H1 (cell line): ENCODE measurements around the gene CDT1. TPM values are rescaled to one million over a fixed set of nuclear protein-coding genes. Genes with fewer than 3 reads are reported as not detected.

Experiments used
- CTCF ChIA-PET: fragments of 300-600 bp; sonication (Branson Sonifier 250); formaldehyde crosslinking; loops from one replicate; lab custom pipeline; 2021; ENCODE audit not compliant: partially characterized antibody; lab: Charles Lee
- POLR2A ChIA-PET: fragments of 300-600 bp; sonication (Branson Sonifier 250); formaldehyde crosslinking; loops from one replicate; lab custom pipeline; 2021; ENCODE audit warnings: inconsistent platforms; ENCODE audit not compliant: partially characterized antibody; lab: Charles Lee
- DNase-seq, 2 experiments: peaks; one replicate each; pipeline versions ENCODE4 v3.0.0 to v3.0.0-alpha.2; 2010 to 2022; ENCODE audit warnings: low spot score in 2 of 2, low read depth in 1 of 2, mixed read lengths in 1 of 2
- FAIRE-seq: peaks from 2 replicates; lab custom pipeline; 2011; peaks lifted over from hg19 to GRCh38; lab: Jason Lieb, UNC
- H2AFZ ChIP-seq: 2 replicates; pipeline ENCODE4 v1.8.1; 2012; ENCODE audit warnings: low read length, inconsistent platforms
- H2AK5ac ChIP-seq: 2 replicates; pipeline ENCODE4 v1.6.1; 2013; ENCODE audit warnings: low read depth, low read length
- H2BK120ac ChIP-seq: replicated peaks from 2 replicates; pipeline ENCODE3; 2013; ENCODE audit warnings: low read depth, low read length, inconsistent platforms
- H2BK12ac ChIP-seq: 2 replicates; pipeline ENCODE4 v1.6.1; 2013; ENCODE audit warnings: low read depth, low read length
- H2BK15ac ChIP-seq: 2 replicates; pipeline ENCODE4 v1.6.1; 2013; ENCODE audit warnings: low read length
- H2BK20ac ChIP-seq: 2 replicates; pipeline ENCODE4 v1.6.1; 2013; ENCODE audit warnings: low read length
- H2BK5ac ChIP-seq: 2 replicates; pipeline ENCODE4 v1.6.1; 2013; ENCODE audit warnings: low read depth, low read length
- H3K14ac ChIP-seq: 2 replicates; pipeline ENCODE4 v1.6.1; 2013; ENCODE audit warnings: inconsistent platforms; ENCODE audit not compliant: insufficient read length
- H3K18ac ChIP-seq: 2 replicates; pipeline ENCODE4 v1.6.1; 2013; ENCODE audit warnings: low read length; ENCODE audit errors: extremely low read depth
- H3K23ac ChIP-seq: 2 replicates; pipeline ENCODE4 v1.6.1; 2013; ENCODE audit warnings: inconsistent platforms; ENCODE audit not compliant: insufficient read length
- H3K23me2 ChIP-seq: 2 replicates; pipeline ENCODE4 v1.6.1; 2013; ENCODE audit warnings: low read depth, low read length
- H3K27ac ChIP-seq: 2 replicates; pipeline ENCODE4 v1.6.1; 2011; ENCODE audit warnings: low read depth, low read length, inconsistent platforms
- H3K27me3 ChIP-seq, 4 experiments: replicated peaks in 1 of 4; 1 replicate in 1 of 4; 2 replicates in 3 of 4; pipeline versions ENCODE4 v1.6.1 to v1.8.1; 2011 to 2013; ENCODE audit warnings: low read length in 3 of 4, mild to moderate bottlenecking in 3 of 4, inconsistent platforms in 2 of 4, mixed read lengths in 2 of 4, moderate library complexity in 1 of 4; ENCODE audit not compliant: control insufficient read depth in 3 of 4, insufficient read depth in 3 of 4; ENCODE audit errors: extremely low read depth in 1 of 4
- H3K36me3 ChIP-seq, 4 experiments: 2 replicates each; pipeline versions ENCODE4 v1.6.1 to v1.8.1; 2011 to 2013; ENCODE audit warnings: mild to moderate bottlenecking in 4 of 4, low read length in 3 of 4, moderate library complexity in 2 of 4, control low read depth in 1 of 4, inconsistent platforms in 1 of 4; ENCODE audit not compliant: insufficient read depth in 4 of 4, control insufficient read depth in 2 of 4
- H3K4ac ChIP-seq: replicated peaks from 2 replicates; pipeline ENCODE3; 2013; ENCODE audit warnings: low read length, low read depth, mixed read lengths, inconsistent platforms; ENCODE audit not compliant: insufficient read length
- H3K4me1 ChIP-seq, 4 experiments: replicated peaks in 1 of 4; 1 replicate in 1 of 4; 2 replicates in 3 of 4; pipeline versions ENCODE4 v1.6.1 to v1.8.1; 2011 to 2013; ENCODE audit warnings: low read length in 3 of 4, inconsistent platforms in 2 of 4, mixed read lengths in 1 of 4; ENCODE audit not compliant: insufficient read depth in 4 of 4, control insufficient read depth in 3 of 4
- H3K4me2 ChIP-seq, 2 experiments: 2 replicates each; pipeline versions ENCODE4 v1.6.1 to v1.8.1; 2011 to 2013; ENCODE audit warnings: low read depth in 2 of 2, low read length in 2 of 2, control low read depth in 1 of 2, inconsistent platforms in 1 of 2, mild to moderate bottlenecking in 1 of 2; ENCODE audit not compliant: insufficient read depth in 1 of 2
- H3K4me3 ChIP-seq, 4 experiments: fragments of 200-600, 300-600 bp in 1 of 4; sonication (generic), shearing (Covaris generic), sonication (Bioruptor Twin) in 1 of 4; 2 replicates each; pipeline versions ENCODE4 v1.5.1 to v1.8.1; 2011 to 2016; ENCODE audit warnings: low read length in 4 of 4, low read depth in 3 of 4, control low read depth in 2 of 4, inconsistent platforms in 2 of 4, mild to moderate bottlenecking in 2 of 4, mixed read lengths in 1 of 4, moderate library complexity in 1 of 4; ENCODE audit not compliant: insufficient read depth in 2 of 4; ENCODE audit errors: extremely low read depth in 1 of 4
- H3K56ac ChIP-seq: replicated peaks from 2 replicates; pipeline ENCODE3; 2013; ENCODE audit warnings: low read depth, mild to moderate bottlenecking, mixed read lengths, low read length, inconsistent platforms; ENCODE audit not compliant: insufficient read length
- H3K79me1 ChIP-seq: 2 replicates; pipeline ENCODE4 v1.6.1; 2013; ENCODE audit warnings: low read depth, low read length, control low read depth
- H3K79me2 ChIP-seq, 2 experiments: 2 replicates each; pipeline versions ENCODE4 v1.6.1 to v1.8.1; 2012 to 2013; ENCODE audit warnings: low read length in 2 of 2, mild to moderate bottlenecking in 2 of 2, inconsistent platforms in 1 of 2; ENCODE audit not compliant: insufficient read depth in 2 of 2, control insufficient read depth in 1 of 2
- H3K9ac ChIP-seq, 4 experiments: replicated peaks in 1 of 4; 1 replicate in 1 of 4; 2 replicates in 3 of 4; pipeline versions ENCODE4 v1.6.1 to v1.8.1; 2011 to 2013; ENCODE audit warnings: low read depth in 3 of 4, low read length in 3 of 4, control low read depth in 2 of 4, mild to moderate bottlenecking in 2 of 4, moderate library complexity in 2 of 4, inconsistent platforms in 1 of 4; ENCODE audit errors: extremely low read depth in 1 of 4
- H3K9me3 ChIP-seq, 2 experiments: 2 replicates each; pipeline versions ENCODE4 v1.6.1 to v1.8.1; 2012 to 2013; ENCODE audit warnings: mild to moderate bottlenecking in 2 of 2, moderate library complexity in 2 of 2, control low read depth in 1 of 2, inconsistent platforms in 1 of 2, low read depth in 1 of 2, low read length in 1 of 2, mixed read lengths in 1 of 2; ENCODE audit not compliant: insufficient read depth in 2 of 2
- H4K20me1 ChIP-seq, 2 experiments: replicated peaks in 1 of 2; 2 replicates each; pipeline versions ENCODE3 to v1.8.1; 2011 to 2013; ENCODE audit warnings: inconsistent platforms in 2 of 2, low read length in 2 of 2, mild to moderate bottlenecking in 1 of 2; ENCODE audit not compliant: insufficient read depth in 2 of 2, control insufficient read depth in 1 of 2
- H4K5ac ChIP-seq: 2 replicates; pipeline ENCODE4 v1.6.1; 2013; ENCODE audit warnings: low read length, low read depth, mixed read lengths, inconsistent platforms; ENCODE audit not compliant: insufficient read length
- H4K8ac ChIP-seq: 2 replicates; pipeline ENCODE4 v1.8.0; 2013; ENCODE audit warnings: mild to moderate bottlenecking, moderate library complexity, low read length, inconsistent platforms; ENCODE audit not compliant: insufficient read depth; ENCODE audit errors: extremely low read depth
- H4K91ac ChIP-seq: replicated peaks from 2 replicates; pipeline ENCODE3; 2013; ENCODE audit warnings: low read length, mixed read lengths, inconsistent platforms; ENCODE audit not compliant: insufficient read length
- BCL11A ChIP-seq, 2 experiments: IDR thresholded peaks; one replicate each; pipeline ENCODE4 v1.6.1; 2011; ENCODE audit warnings: low read depth in 2 of 2, low read length in 2 of 2, mild to moderate bottlenecking in 2 of 2
- NANOG ChIP-seq: IDR thresholded peaks from 2 replicates; pipeline ENCODE4 v1.6.1; 2011; ENCODE audit warnings: low read length, low read depth, mild to moderate bottlenecking, inconsistent platforms; ENCODE audit not compliant: insufficient read depth, poor library complexity, severe bottlenecking
- POLR2A ChIP-seq, 2 experiments: IDR thresholded peaks; 1 replicate in 1 of 2; 2 replicates in 1 of 2; pipeline ENCODE4 v1.6.1; 2011; ENCODE audit warnings: low read depth in 2 of 2, low read length in 2 of 2, mild to moderate bottlenecking in 2 of 2; ENCODE audit errors: control extremely low read depth in 1 of 2
- SIRT6 ChIP-seq: IDR thresholded peaks from one replicate; pipeline ENCODE4 v1.7.1; 2012; ENCODE audit warnings: low read length, inconsistent platforms
- TAF1 ChIP-seq: IDR thresholded peaks from 2 replicates; pipeline ENCODE4 v1.6.1; 2011; ENCODE audit warnings: mild to moderate bottlenecking, low read depth, low read length
- WGBS, 2 experiments: shearing (Covaris generic) in 1 of 2; methylation state at CpG; one replicate each; pipeline versions ENCODE4 v1.1.6 to v1.1.7; 2013 to 2015; ENCODE audit warnings: low lambda C conversion rate in 2 of 2, mixed read lengths in 2 of 2, inconsistent platforms in 1 of 2, low coverage in 1 of 2, missing lambda C conversion rate in 1 of 2; ENCODE audit not compliant: insufficient replicate concordance in 2 of 2, insufficient coverage in 1 of 2, insufficient read length in 1 of 2; ENCODE audit errors: extremely low coverage in 1 of 2, missing lambda C conversion rate in 1 of 2; 5-methylcytosine and 5-hydroxymethylcytosine counted together
- polyA plus RNA-seq, 7 experiments: library from polyadenylated mRNA; depleted of rRNA in 3 of 7; stranded (reverse) in 5 of 7; unstranded in 2 of 7; fragments of >200 nt in 5 of 7; fragments of 200-250 nt in 2 of 7; gene quantifications; 1 replicate in 5 of 7; 2 replicates in 1 of 7; 4 replicates in 1 of 7; pipeline versions ENCODE4 v1.2.1 to v1.2.3, GENCODE V29; 2011 to 2013; ENCODE audit warnings: missing spikeins in 2 of 7, mixed read lengths in 2 of 7
- total RNA-seq: library from RNA; stranded (reverse); fragmentation: NEBNext Ultra II Directional; extraction: Animal tissue kit (Norgen Biotek cat#: 25700); gene quantifications from 2 replicates; pipeline ENCODE4 v1.2.1, GENCODE V29; 2021
- TF ChIP-seq, protein P1 (sequence below): IDR thresholded peaks from 2 replicates; pipeline ENCODE4 v1.6.1; 2012; ENCODE audit warnings: inconsistent platforms
- TF ChIP-seq, protein P2 (sequence below), 3 experiments: IDR thresholded peaks; 1 replicate in 2 of 3; 2 replicates in 1 of 3; pipeline versions ENCODE4 v1.5.1 to v1.6.1; 2011; ENCODE audit warnings: low read length in 3 of 3, mild to moderate bottlenecking in 3 of 3, inconsistent platforms in 2 of 3, low read depth in 1 of 3, moderate library complexity in 1 of 3; ENCODE audit not compliant: insufficient read depth in 1 of 3; ENCODE audit errors: control extremely low read depth in 1 of 3

Gene CDT1
- total and polyA plus RNA-seq, 2 of the 8 experiments (the other 6 are each of a cell fraction or from before 2014, with no cell fraction given): 76.7 to 95.4 TPM

DNA sequence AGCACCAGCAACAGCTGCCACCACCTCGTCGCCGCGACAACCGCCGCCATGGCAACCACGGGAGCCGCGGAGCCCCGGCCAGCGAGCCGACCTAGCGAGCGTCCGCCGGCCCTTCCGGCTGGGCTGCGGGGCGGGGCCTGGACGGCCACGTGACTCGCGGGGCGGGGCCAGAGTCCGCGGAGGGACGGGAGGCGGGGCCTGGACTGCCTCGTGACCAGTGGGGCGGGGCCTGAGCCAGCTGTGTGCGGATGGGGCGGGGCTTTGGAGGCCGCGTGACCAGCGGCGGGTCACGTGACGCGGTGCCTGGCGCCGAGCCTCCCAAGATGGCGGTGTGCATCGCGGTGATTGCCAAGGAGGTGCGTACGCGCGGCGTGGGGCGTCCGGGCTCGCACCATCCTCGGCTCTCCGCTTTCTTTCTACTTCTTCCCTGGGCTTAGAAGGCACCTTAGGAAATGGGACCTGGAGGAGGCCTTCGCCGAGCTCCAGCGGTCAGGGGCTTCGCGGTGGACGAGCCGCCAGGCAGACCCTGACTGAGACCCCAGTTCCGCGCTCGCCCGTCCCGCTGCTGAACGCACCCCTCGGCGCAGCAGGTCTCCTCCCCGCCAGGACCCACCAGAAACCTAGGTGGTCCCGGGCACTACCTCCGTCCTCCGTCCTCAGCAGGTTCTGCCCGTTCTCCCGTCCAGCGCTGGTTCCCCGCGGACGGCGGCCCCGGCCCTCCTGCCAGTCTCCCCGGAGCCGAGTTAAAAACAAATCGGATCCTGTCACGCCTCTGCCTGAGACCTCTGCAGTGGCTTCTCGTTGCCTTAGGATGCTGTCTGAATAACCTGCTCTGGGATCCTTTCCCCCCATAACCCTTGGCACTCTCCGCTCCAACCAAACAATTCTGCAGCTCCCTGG, 53.5 kb downstream of the CDT1 start, which contains the start of the genes GALNS and TRAPPC2L:
TSS of gene GALNS (minus strand) at position 120 of the 900 bp plus-strand sequence. CDS start at position 50, 70 bp downstream.
TSS of gene TRAPPC2L (plus strand) at position 300 of the 900 bp plus-strand sequence. CDS start at position 324, 24 bp downstream.
- Histone ChIP-seq H3K4me1 (peaks cover 0 to 5% (median 3%) of the 10 kb centered on the region in 4 experiments; a peak in 5 of 7 replicates), H3K9ac (peak within 1 kb of the TSS; percentile 56 to 77 (median 73)), H4K5ac (peak within 1 kb of the TSS; percentile 4), H3K23ac (no peak within 1 kb of the TSS), H3K27me3 (no peaks in the 10 kb centered on the region), H3K18ac (peak within 1 kb of the TSS; percentile 24), H4K8ac (peak within 1 kb of the TSS; percentile 99), H2BK12ac (no peak within 1 kb of the TSS; the same call in 1 of the 2 replicates), H2BK5ac (no peak within 1 kb of the TSS; the same call in none of the 2 replicates), H3K56ac (peak within 1 kb of the TSS; percentile 43), H2AK5ac (no peak within 1 kb of the TSS), H3K9me3 (no peaks in the 10 kb centered on the region), H2BK15ac (no peak within 1 kb of the TSS), H3K4ac (no peak within 1 kb of the TSS), H3K79me2 (peaks cover 0 to 12% of the 10 kb centered on the region in 2 experiments; a peak in 1 of 4 replicates), H2BK20ac (no peak within 1 kb of the TSS), H3K27ac (peak within 1 kb of the TSS; percentile 13; the same call in 1 of the 2 replicates), H2BK120ac (no peak within 1 kb of the TSS), H3K14ac (no peak within 1 kb of the TSS), H3K36me3 (peaks cover 11 to 21% (median 15%) of the 10 kb centered on the region in 4 experiments), H2AFZ (peak within 1 kb of the TSS; percentile 64; the same call in 1 of the 2 replicates), H3K79me1 (peaks cover 4% of the 10 kb centered on the region; the same call in 1 of the 2 replicates), H3K23me2 (peaks cover 2% of the 10 kb centered on the region), H4K91ac (peak within 1 kb of the TSS; percentile 67), H3K4me3 (peak within 1 kb of the TSS; percentile 60 to 96 (median 92)), H3K4me2 (peak within 1 kb of the TSS; percentile 49 to 100), H4K20me1 (peaks cover 4 to 10% of the 10 kb centered on the region in 2 experiments)
- POLR2A ChIA-PET: interaction anchor here (0.6 to 3.4 kb wide), 13 partner anchors 8 to 299 kb away, joined by 3 to 25 read pairs (median 4); partner anchors contain the start of gene APRT
- WGBS, 2 experiments: 5% methylated on average over 42 of the region's 87 CpGs; no CpG with 5 or more reads in 1 of the 2 experiments
- CTCF ChIA-PET: interaction anchor here (0.6 to 4.1 kb wide), 29 partner anchors 8 to 317 kb away, joined by 3 to 29 read pairs (median 5); partner anchors contain the start of genes APRT and PABPN1L
- FAIRE-seq (no peak), DNase-seq (peak; percentile 82 to 100)
- TF ChIP-seq TAF1: peak; percentile 92
- TF ChIP-seq BCL11A (IDR thresholded peaks at IDR 0.05; ENCODE audit: low read depth in 2 of 2, low read length in 2 of 2): no peak
- TF ChIP-seq, protein P1, sequence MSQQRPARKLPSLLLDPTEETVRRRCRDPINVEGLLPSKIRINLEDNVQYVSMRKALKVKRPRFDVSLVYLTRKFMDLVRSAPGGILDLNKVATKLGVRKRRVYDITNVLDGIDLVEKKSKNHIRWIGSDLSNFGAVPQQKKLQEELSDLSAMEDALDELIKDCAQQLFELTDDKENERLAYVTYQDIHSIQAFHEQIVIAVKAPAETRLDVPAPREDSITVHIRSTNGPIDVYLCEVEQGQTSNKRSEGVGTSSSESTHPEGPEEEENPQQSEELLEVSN: 0 out of 2 replicates have a peak, but pooled peaks have one; percentile 15
- TF ChIP-seq, protein P2, sequence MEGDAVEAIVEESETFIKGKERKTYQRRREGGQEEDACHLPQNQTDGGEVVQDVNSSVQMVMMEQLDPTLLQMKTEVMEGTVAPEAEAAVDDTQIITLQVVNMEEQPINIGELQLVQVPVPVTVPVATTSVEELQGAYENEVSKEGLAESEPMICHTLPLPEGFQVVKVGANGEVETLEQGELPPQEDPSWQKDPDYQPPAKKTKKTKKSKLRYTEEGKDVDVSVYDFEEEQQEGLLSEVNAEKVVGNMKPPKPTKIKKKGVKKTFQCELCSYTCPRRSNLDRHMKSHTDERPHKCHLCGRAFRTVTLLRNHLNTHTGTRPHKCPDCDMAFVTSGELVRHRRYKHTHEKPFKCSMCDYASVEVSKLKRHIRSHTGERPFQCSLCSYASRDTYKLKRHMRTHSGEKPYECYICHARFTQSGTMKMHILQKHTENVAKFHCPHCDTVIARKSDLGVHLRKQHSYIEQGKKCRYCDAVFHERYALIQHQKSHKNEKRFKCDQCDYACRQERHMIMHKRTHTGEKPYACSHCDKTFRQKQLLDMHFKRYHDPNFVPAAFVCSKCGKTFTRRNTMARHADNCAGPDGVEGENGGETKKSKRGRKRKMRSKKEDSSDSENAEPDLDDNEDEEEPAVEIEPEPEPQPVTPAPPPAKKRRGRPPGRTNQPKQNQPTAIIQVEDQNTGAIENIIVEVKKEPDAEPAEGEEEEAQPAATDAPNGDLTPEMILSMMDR (IDR thresholded peaks at IDR 0.05; ENCODE audit: control extremely low read depth in 1 of 3, insufficient read depth in 1 of 3, low read depth in 1 of 3, low read length in 3 of 3): no peak
- no peak for TF ChIP-seq SIRT6
- peak in 1 of 2 experiments; percentile 89; a peak in 2 of 3 replicates for TF ChIP-seq POLR2A (IDR thresholded peaks at IDR 0.05; ENCODE audit: control extremely low read depth in 1 of 2, low read depth in 2 of 2, low read length in 2 of 2)
- no peak for TF ChIP-seq NANOG
